Endodermal cell (in vitro differentiated cells): ENCODE data around the gene DDA1. TPM values are rescaled to one million over a fixed set of nuclear protein-coding genes. Genes with fewer than 3 reads are reported as not detected.
A peak's percentile ranks its signal among the peaks of the same experiment; 100 is the strongest.

ENCODE experiments used
- DNase-seq: peaks from one replicate; pipeline ENCODE4 v3.0.0-alpha.2; 2017
- H3K27ac ChIP-seq: 2 replicates; pipeline ENCODE4 v1.5.1; 2013; ENCODE audit warnings: mild to moderate bottlenecking, low read depth, low read length, moderate library complexity
- H3K27me3 ChIP-seq: 2 replicates; pipeline ENCODE4 v1.6.1; 2013; ENCODE audit warnings: mild to moderate bottlenecking, low read length, moderate library complexity; ENCODE audit not compliant: insufficient read depth, control insufficient read depth, poor library complexity, severe bottlenecking
- H3K36me3 ChIP-seq: 2 replicates; pipeline ENCODE4 v1.7.0; 2013; ENCODE audit warnings: mild to moderate bottlenecking, low read length, moderate library complexity; ENCODE audit not compliant: control insufficient read depth, insufficient read depth
- H3K4me1 ChIP-seq: one replicate; pipeline ENCODE4 v1.7.0; 2013; ENCODE audit warnings: low read length; ENCODE audit not compliant: control insufficient read depth, insufficient read depth
- H3K4me3 ChIP-seq: 2 replicates; pipeline ENCODE4 v1.5.1; 2013; ENCODE audit warnings: mild to moderate bottlenecking, low read length, moderate library complexity
- H3K9ac ChIP-seq: 2 replicates; pipeline ENCODE4 v1.6.1; 2013; ENCODE audit warnings: mild to moderate bottlenecking, low read length, moderate library complexity; ENCODE audit not compliant: poor library complexity, severe bottlenecking; ENCODE audit errors: extremely low read depth
- H3K9me3 ChIP-seq: 2 replicates; pipeline ENCODE4 v1.6.1; 2013; ENCODE audit warnings: mild to moderate bottlenecking, low read length, moderate library complexity; ENCODE audit not compliant: control insufficient read depth
- H3K27ac Mint-ChIP-seq: 2 replicates; pipeline ENCODE4 v1.8.0; 2020; ENCODE audit warnings: mixed read lengths
- H3K27me3 Mint-ChIP-seq: 2 replicates; pipeline ENCODE4 v1.8.0; 2021; ENCODE audit warnings: mild to moderate bottlenecking, mixed read lengths; ENCODE audit not compliant: insufficient read depth
- H3K36me3 Mint-ChIP-seq: 2 replicates; pipeline ENCODE4 v1.8.0; 2020; ENCODE audit warnings: low read depth, mixed read lengths
- H3K4me1 Mint-ChIP-seq: 2 replicates; pipeline ENCODE4 v1.8.0; 2020; ENCODE audit warnings: mixed read lengths
- H3K4me3 Mint-ChIP-seq: 2 replicates; pipeline ENCODE4 v1.8.0; 2020; ENCODE audit warnings: mild to moderate bottlenecking, moderate library complexity, mixed read lengths
- H3K9me3 Mint-ChIP-seq: 2 replicates; pipeline ENCODE4 v1.8.0; 2020; ENCODE audit warnings: mild to moderate bottlenecking, mixed read lengths
- CTCF ChIP-seq: fragments of 200-600 bp; sonication (generic); conservative IDR thresholded peaks from 2 replicates; pipeline ENCODE4 v1.5.0; 2021; ENCODE audit warnings: antibody characterized with exemption, mild to moderate bottlenecking
- WGBS, 2 experiments: methylation state at CpG; one replicate each; pipeline versions ENCODE4 v1.1.5 to v1.1.7; 2013; ENCODE audit warnings: missing lambda C conversion rate in 2 of 2, mixed read lengths in 1 of 2; ENCODE audit not compliant: insufficient coverage in 1 of 2, insufficient read length in 1 of 2; 5-methylcytosine and 5-hydroxymethylcytosine counted together
- total RNA-seq, 2 donors: library from RNA; stranded (reverse); fragmentation: NEBNext Ultra II Directional in 1 of 2; extraction: Animal tissue kit (Norgen Biotek cat#: 25700) in 1 of 2; gene quantifications; 2 replicates in 1 of 2; 3 replicates in 1 of 2; pipeline ENCODE4 v1.2.1, GENCODE V29; 2021

Gene DDA1
- total RNA-seq, 2 donors from 2014 or later, result 36.9 to 42.3 TPM

- peaks cover 27% of the 10 kb centered on the region for H3K27me3 Mint-ChIP-seq
- WGBS, 2 experiments, result 95 to 96% methylated on average over 36 to 45 of the region's 45 CpGs
- peaks cover 3% of the 10 kb centered on the region for H3K4me1 Mint-ChIP-seq
- Histone ChIP-seq H3K27ac (no peak overlapping the region), H3K9ac (no peak overlapping the region), H3K4me1 (no peaks in the 10 kb centered on the region), H3K27me3 (no peaks in the 10 kb centered on the region), H3K36me3 (peaks cover 10% of the 10 kb centered on the region), H3K9me3 (no peaks in the 10 kb centered on the region), H3K4me3 (no peak overlapping the region)
- no peak for TF ChIP-seq CTCF
- H3K4me3 Mint-ChIP-seq, result peak overlapping the region; percentile 7
- peaks cover 23% of the 10 kb centered on the region for H3K36me3 Mint-ChIP-seq
- no peaks in the 10 kb centered on the region for H3K9me3 Mint-ChIP-seq
- no peak overlapping the region for H3K27ac Mint-ChIP-seq
- peak; percentile 87 for DNase-seq
Observed at GRCh38 chr19:17332677-17333581, 23.6 kb downstream of the DDA1 start.

- DNase-seq, result peak; percentile 81
- peaks cover 3% of the 10 kb centered on the region for H3K4me1 Mint-ChIP-seq
- H3K36me3 Mint-ChIP-seq, result peaks cover 25% of the 10 kb centered on the region
- H3K27me3 Mint-ChIP-seq, result peaks cover 25% of the 10 kb centered on the region
- H3K27me3 ChIP-seq, result no peaks in the 10 kb centered on the region
- peaks cover 10% of the 10 kb centered on the region for H3K36me3 ChIP-seq
- peak; percentile 19 for TF ChIP-seq CTCF
- WGBS, 2 experiments, result 30 to 38% methylated on average over 43 to 52 of the region's 52 CpGs
- H3K4me3 ChIP-seq, result peak overlapping the region; percentile 85
- H3K27ac Mint-ChIP-seq, result no peak overlapping the region
- H3K4me3 Mint-ChIP-seq, result peak overlapping the region; percentile 62
- H3K4me1 ChIP-seq, result peaks cover 7% of the 10 kb centered on the region
- peak overlapping the region; percentile 81 for H3K27ac ChIP-seq
- no peaks in the 10 kb centered on the region for H3K9me3 Mint-ChIP-seq
- H3K9me3 ChIP-seq, result no peaks in the 10 kb centered on the region
- H3K9ac ChIP-seq, result peak overlapping the region; percentile 66
Observed at GRCh38 chr19:17333611-17334413, 24.4 kb downstream of the DDA1 start.
